ENCODE measurements around the gene CTSC. TPM values are rescaled to one million over a fixed set of nuclear protein-coding genes. Genes with fewer than 3 reads are reported as not detected.

The CTSC gene
- 10 to 100 TPM; 22.1 to 59.0 (median 24.9) TPM for total RNA-seq

DNA sequence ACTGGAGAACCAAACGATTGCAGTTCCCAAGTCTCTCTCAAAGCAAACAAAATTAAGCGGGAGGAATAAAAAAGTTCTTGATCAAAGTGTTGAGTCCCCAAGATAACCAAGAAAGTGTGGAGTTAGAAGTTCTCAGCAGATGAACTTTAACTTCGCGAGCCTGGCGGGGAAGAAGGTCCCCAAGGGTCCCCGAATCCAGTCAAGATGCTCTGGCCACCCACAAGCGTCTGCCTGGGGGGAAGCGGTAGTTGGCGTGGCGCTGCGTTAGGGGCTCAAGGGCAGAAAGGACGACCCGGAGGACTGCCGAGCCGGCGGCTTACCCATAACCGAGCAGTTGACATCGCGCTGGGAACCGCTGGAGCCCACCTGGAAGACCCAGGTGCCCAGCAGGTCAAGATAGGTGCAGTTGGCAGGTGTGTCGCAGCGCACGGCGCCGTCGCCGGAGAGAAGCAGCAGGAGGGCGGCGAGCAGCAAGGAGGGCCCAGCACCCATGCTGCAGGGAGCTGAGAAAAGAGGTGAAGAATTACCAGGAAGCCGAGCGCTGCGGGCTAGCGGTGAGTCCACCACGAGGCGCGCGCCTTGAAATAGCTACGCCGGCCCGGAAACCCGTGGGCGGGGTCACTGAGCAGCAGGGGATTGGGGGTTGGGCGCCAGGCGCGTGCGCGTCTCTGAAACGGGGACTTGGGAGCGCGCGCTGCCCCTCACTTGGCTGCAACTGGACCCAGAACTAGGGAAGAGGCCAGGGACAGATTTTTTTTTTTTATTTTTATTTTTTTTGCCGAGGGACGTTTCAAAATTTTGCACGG lies at the start of gene CTSC:
TSS of gene CTSC (minus strand) at position 556 of the 806 bp plus-strand sequence. CDS start at position 492, 64 bp downstream.
- Histone ChIP-seq H3K27me3 (no peaks in the 10 kb centered on the region), H3K9me3 (no peaks in the 10 kb centered on the region), H3K27ac (replicated peaks in 1 of 4) (peak within 1 kb of the TSS; percentile 75 to 87 (median 77)), H3K4me3 (peak within 1 kb of the TSS; percentile 69 to 86 (median 76)), H3K4me1 (peaks cover 3 to 15% (median 11%) of the 10 kb centered on the region in 4 donors), H3K36me3 (peaks cover 0 to 7% (median 0%) of the 10 kb centered on the region in 4 donors)
- peak; percentile 97 for DNase-seq (ENCODE audit: extremely low spot score)
- intact Hi-C loops (cut with DNase I): loop anchor here (5.0 kb wide), 1 partner anchor 65 kb away; no protein-coding TSS in a partner anchor
- 1% methylated on average over 52 of the region's 54 CpGs for WGBS
- no peak for TF ChIP-seq EP300 (IDR thresholded peaks at IDR 0.05)
- peak; percentile 32 for TF ChIP-seq POLR2A (IDR thresholded peaks at IDR 0.05; ENCODE audit: low read depth)
- TF ChIP-seq POLR2AphosphoS5 (IDR thresholded peaks at IDR 0.05): peak; percentile 82 to 92
- TF ChIP-seq, protein P1, sequence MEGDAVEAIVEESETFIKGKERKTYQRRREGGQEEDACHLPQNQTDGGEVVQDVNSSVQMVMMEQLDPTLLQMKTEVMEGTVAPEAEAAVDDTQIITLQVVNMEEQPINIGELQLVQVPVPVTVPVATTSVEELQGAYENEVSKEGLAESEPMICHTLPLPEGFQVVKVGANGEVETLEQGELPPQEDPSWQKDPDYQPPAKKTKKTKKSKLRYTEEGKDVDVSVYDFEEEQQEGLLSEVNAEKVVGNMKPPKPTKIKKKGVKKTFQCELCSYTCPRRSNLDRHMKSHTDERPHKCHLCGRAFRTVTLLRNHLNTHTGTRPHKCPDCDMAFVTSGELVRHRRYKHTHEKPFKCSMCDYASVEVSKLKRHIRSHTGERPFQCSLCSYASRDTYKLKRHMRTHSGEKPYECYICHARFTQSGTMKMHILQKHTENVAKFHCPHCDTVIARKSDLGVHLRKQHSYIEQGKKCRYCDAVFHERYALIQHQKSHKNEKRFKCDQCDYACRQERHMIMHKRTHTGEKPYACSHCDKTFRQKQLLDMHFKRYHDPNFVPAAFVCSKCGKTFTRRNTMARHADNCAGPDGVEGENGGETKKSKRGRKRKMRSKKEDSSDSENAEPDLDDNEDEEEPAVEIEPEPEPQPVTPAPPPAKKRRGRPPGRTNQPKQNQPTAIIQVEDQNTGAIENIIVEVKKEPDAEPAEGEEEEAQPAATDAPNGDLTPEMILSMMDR (IDR thresholded peaks at IDR 0.05): peak in 1 of 3 experiments; percentile 12

DNA sequence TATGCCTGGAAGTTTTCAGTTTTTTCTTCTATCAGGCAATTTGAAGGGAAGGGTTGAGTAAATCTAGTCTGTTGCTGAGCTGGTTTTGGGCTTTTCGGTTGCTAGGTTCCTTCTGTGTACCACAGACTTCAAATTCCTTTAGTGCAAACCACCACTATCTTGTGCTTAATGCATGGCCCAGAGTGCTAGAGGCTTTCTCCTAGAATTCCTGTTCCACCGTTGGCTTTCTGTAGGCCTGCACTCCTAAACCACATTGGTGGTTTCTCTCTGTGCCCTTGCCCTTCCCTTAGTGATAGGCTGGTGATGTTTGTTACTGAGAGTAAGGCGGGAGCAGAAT lies 47.1 kb upstream of the CTSC start:
- no peaks in the 10 kb centered on the region for H3K36me3 ChIP-seq
- intact Hi-C loops (cut with DNase I): no loop called here
- no peak overlapping the region for H3K4me3 ChIP-seq
- TF ChIP-seq EP300 (IDR thresholded peaks at IDR 0.05) (no peak), POLR2A (IDR thresholded peaks at IDR 0.05; ENCODE audit: low read depth) (no peak), POLR2AphosphoS5 (IDR thresholded peaks at IDR 0.05) (no peak)
- TF ChIP-seq, protein P1 (IDR thresholded peaks at IDR 0.05): no peak
- no peaks in the 10 kb centered on the region for H3K27me3 ChIP-seq
- WGBS: 52% methylated on average over 3 of the region's 3 CpGs
- H3K9me3 ChIP-seq: no peaks in the 10 kb centered on the region
- H3K4me1 ChIP-seq: peaks cover 0 to 15% (median 7%) of the 10 kb centered on the region in 4 donors
- H3K27ac ChIP-seq (replicated peaks in 1 of 4): peak overlapping the region in 1 of 4 donors; percentile 40
- DNase-seq (ENCODE audit: extremely low spot score): no peak

DNA sequence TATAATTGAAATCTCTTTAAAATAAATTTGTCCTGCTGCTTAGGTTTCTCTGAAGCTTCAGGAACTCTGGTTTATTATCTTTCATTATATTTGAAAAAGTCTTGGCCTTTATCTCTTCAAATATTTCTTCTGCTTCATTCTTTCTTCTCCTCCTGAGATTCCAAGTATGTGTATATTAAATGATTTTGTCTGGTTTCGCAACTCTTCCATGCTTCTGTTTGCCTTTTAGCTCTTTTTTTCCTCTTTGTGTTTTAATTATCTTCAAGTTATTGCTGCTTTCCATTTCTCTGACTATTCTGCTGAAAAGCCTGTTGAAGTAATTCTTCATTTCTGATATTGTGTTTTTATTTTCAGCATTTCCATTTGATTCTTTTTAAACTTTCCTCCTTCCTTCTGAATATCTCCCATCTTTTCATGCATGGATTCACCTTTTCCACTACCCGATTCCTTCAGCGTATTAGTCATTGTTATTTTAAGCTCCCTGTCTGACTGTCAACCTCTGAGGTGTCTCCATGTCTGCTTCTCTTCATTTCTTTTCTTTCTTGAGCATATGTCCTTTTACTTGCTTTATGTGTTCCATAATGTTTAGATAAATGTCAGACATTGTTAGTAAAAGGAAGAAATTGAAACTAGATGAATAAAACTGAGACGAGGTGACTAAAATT lies 46.6 kb upstream of the CTSC start:
- Histone ChIP-seq H3K9me3 (no peaks in the 10 kb centered on the region), H3K27me3 (no peaks in the 10 kb centered on the region), H3K36me3 (no peaks in the 10 kb centered on the region), H3K27ac (replicated peaks in 1 of 4) (no peak overlapping the region), H3K4me3 (no peak overlapping the region), H3K4me1 (peaks cover 0 to 15% (median 7%) of the 10 kb centered on the region in 4 donors)
- DNase-seq (ENCODE audit: extremely low spot score): no peak
- WGBS: 31% methylated on average over 4 of the region's 4 CpGs
- intact Hi-C loops (cut with DNase I): no loop called here
- TF ChIP-seq EP300 (IDR thresholded peaks at IDR 0.05) (no peak), POLR2AphosphoS5 (IDR thresholded peaks at IDR 0.05) (no peak), POLR2A (IDR thresholded peaks at IDR 0.05; ENCODE audit: low read depth) (no peak)
- TF ChIP-seq, protein P1 (IDR thresholded peaks at IDR 0.05): no peak

DNA sequence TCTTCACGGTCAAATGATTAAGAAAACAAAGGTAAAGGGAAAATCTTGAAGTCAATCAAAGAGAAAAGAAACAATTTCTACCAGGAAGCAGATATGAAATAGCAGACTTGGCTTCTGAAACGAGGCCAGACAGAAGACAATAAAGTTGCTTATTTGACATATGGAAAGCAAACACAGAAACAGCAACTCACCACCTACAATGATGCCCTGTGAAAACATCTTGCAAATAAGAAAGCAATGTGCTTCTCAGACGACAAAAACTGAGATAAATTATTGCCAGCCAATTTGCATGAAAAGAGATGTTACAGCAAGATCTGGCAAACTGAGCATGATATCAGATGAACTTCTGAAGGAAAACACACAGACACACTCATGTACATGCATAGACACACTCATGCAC lies 45.9 kb upstream of the CTSC start:
- Histone ChIP-seq H3K27ac (replicated peaks in 1 of 4) (no peak overlapping the region), H3K9me3 (no peaks in the 10 kb centered on the region), H3K27me3 (no peaks in the 10 kb centered on the region), H3K4me1 (peaks cover 0 to 15% (median 7%) of the 10 kb centered on the region in 4 donors), H3K4me3 (no peak overlapping the region), H3K36me3 (no peaks in the 10 kb centered on the region)
- no peak for DNase-seq (ENCODE audit: extremely low spot score)
- intact Hi-C loops (cut with DNase I): no loop called here
- WGBS: 61% methylated on average over 3 of the region's 3 CpGs
- TF ChIP-seq POLR2AphosphoS5 (IDR thresholded peaks at IDR 0.05) (no peak), POLR2A (IDR thresholded peaks at IDR 0.05; ENCODE audit: low read depth) (no peak), EP300 (IDR thresholded peaks at IDR 0.05) (no peak)
- TF ChIP-seq, protein P1 (IDR thresholded peaks at IDR 0.05): no peak
